NCI-H446 (cell line): Measurements from ENCODE around the gene GAA.
"Not testable (repeated sequence)": the region's sequence is repeated elsewhere in the genome, so short reads cannot be mapped to it uniquely, and the experiment has no call there.

Source experiments
- DNase-seq, 2 experiments: peaks; one replicate each; lab custom pipeline; 2025; lab: John Stamatoyannopoulos, UW

The GAA gene

GRCh38 chr17:80145076-80146075 is 44.0 kb downstream of the GAA start:
- DNase-seq, result no peak

- DNase-seq, result no peak
Observed at GRCh38 chr17:80146121-80147034, 45.0 kb downstream of the GAA start.

DNA sequence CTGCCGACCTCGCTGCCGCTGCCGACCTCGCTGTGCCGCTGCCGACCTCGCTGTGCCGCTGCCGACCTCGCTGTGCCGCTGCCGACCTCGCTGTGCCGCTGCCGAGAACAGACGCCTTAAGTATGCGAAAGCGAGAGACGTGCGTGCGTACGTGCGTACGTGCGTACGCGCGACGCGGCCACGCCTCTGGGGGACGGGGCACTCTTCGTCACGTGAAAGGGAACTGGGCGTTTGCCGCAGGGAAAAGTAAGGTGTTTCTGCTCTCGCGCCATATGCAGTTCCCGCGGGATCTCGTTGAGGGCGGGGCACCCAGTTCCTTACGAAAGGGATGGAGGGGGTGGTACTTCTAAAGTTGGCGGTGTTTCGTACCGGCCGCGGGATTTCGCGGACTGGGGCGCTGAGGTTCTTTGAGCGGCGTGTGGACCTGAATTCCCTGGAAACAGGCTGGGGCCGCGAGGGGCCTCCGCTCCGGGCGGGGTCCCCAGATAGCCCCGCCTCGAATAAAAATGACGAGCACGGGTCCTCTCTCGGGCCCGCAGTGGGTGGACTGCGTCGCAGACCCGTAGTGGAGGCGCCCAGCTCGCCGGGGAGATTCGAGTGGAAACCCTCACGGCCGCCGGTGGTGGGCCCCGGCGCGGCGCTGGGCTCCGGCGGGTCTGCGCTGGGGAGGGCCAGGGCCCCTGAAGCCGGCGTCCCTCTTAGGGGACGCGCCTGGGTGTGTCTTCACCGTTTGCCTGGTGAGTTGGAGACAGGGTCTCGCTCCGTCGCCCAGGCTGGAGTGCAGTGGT is 45.8 kb downstream of the GAA start, which contains the start of gene EIF4A3:
TSS of gene EIF4A3 (minus strand) at position 94 of the 788 bp plus-strand sequence. CDS start 167 bp downstream, outside the sequence.
- peak; percentile 98 to 100 for DNase-seq

- DNase-seq, result no peak
Observed at GRCh38 chr17:80151333-80151732, 50.0 kb downstream of the GAA start.

- DNase-seq, result no peak
Observed at GRCh38 chr17:80152081-80152702, 50.8 kb downstream of the GAA start.

- DNase-seq, result no peak
Observed at GRCh38 chr17:80153004-80153403, 51.6 kb downstream of the GAA start.

- no peak for DNase-seq
Observed at GRCh38 chr17:80154166-80154565, 52.8 kb downstream of the GAA start.

- not testable (repeated sequence) for DNase-seq
Observed at GRCh38 chr17:80155600-80155999, 54.2 kb downstream of the GAA start.

- DNase-seq, result no peak
Observed at GRCh38 chr17:80158846-80159245, 57.5 kb downstream of the GAA start.

- no peak for DNase-seq
Observed at GRCh38 chr17:80160536-80160935, 59.2 kb downstream of the GAA start.

- DNase-seq, result no peak
Observed at GRCh38 chr17:80163336-80163735, 62.0 kb downstream of the GAA start.

DNA sequence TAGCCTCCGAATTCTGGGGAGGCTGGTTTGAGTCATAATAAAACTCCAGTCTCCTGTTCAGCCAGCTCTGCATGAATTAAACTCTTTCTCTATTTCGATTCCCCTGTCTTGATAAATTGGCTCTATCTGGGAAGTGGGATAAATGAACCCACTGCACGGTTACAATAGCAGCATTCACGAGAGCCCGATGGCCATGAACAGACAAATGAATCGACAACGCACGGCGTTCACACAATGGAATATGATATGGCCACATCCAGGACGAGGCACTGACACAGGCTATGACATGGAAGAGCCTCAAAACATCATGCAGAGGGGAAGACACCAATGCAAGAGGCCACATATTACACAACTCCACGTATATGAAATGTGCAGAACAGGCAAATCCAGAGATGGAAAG is 62.8 kb downstream of the GAA start:
- no peak for DNase-seq

- no peak for DNase-seq
Observed at GRCh38 chr17:80166446-80166845, 65.1 kb downstream of the GAA start.

- no peak for DNase-seq
Observed at GRCh38 chr17:80168371-80168770, 67.0 kb downstream of the GAA start.

GRCh38 chr17:80169107-80169506 is 67.7 kb downstream of the GAA start:
- DNase-seq, result no peak
